GM21381 (cell line): ENCODE results near the gene MAGI2.

ENCODE experiments used
- ATAC-seq: cut with Tn5 transposase; IDR thresholded peaks from one replicate; pipeline ENCODE4 v1.9.1; 2021; ENCODE audit warnings: mild to moderate bottlenecking, moderate library complexity; ENCODE audit not compliant: unreplicated experiment

The MAGI2 gene

DNA sequence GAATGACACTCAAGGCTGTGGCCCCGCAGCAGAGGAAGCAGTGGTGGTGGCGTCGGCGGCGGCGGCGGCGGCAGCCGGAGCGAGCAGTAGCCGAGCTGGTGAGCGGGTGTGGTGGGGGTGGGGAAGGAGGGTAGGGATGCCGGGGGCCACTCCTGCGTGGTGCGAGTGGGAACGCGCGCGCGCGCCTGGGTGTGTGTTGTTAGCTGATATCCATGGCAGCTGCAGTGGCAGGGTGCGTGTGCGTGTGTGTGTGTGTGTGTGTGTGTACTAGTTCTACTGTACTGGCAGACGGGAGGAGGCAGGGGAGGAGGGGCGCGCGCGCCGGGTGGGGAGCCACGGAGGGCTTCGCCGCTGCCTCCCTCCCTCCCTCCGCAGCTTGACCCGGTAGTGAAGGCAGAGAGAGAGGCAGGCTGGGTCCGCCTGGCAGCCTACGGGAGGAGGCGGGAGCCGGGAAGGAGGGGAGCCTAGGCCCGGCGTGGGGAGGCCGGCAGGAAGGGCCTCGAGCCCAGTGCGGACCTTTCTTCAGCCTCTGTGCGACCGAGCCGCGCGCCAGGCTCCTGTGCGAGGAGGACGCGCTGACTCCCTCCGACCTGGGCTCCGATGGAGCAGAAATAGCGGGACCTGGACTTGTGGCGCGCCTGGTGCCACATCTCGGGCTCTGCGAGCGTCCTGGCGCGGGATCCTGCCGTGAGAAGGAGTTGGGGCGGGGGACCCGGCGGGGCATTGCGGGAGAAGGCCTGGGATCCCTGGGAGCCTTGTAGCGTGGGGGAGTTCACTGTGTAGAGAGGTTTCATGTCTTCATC is at the start of gene MAGI2:
TSS of gene MAGI2 (minus strand) at position 110 of the 803 bp plus-strand sequence. CDS start 347 bp downstream, outside the sequence.
- ATAC-seq, result no peak

DNA sequence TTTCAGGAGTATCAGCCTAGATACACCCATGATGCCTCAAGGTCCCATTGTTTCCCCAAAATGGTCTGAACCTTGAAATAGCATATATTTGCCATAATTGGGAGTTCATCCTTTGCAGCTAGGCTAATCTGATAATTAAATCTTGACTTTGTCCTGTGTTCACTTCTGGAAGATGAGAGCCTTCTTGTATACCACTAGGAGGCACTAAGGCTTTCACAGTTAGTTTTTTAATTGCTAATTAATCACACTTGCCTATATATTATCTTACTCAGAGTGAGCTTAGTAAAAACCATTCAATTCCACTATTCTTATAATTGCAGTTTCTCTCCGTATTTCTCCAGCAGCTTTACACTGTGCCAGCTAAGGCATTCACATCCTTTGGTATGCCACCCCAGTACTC is 48.7 kb upstream of the MAGI2 start:
- no peak for ATAC-seq

DNA sequence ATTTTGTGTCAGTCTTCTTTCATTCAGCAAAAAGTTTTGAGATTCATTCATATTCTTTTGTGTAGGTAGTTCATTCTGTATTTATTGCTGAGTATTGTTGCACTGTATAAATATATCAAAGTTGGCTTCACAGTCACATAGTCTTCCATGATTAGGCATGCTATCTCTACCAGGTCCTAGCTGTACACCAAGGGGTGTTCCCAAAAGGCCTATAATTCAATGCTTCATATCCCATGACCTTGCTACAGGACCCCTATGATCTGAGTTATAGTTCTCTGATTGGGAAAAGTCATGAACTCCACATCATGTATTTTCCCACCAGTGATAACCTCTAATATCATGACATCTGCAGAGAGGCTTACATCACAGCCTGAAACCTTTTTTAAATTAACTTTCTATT is 47.3 kb upstream of the MAGI2 start:
- no peak for ATAC-seq

DNA sequence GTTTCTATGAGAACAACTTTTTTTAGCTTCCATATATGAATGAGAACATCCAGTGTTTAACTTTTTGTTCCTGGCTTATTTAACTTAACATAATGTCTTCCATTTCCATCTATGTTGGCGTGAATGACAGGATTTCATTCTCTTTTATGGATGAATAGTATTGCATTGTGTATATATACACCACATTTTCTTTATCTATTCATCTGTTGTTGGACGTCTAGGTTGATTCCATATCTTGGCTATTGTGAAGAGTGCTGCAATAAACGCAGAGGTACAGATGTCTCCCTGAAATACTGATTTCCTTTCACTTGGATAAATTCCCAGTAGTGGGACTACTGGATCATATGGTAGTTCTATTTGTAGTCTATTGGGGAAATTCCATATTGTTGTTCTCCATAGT is 44.3 kb upstream of the MAGI2 start:
- ATAC-seq, result no peak

DNA sequence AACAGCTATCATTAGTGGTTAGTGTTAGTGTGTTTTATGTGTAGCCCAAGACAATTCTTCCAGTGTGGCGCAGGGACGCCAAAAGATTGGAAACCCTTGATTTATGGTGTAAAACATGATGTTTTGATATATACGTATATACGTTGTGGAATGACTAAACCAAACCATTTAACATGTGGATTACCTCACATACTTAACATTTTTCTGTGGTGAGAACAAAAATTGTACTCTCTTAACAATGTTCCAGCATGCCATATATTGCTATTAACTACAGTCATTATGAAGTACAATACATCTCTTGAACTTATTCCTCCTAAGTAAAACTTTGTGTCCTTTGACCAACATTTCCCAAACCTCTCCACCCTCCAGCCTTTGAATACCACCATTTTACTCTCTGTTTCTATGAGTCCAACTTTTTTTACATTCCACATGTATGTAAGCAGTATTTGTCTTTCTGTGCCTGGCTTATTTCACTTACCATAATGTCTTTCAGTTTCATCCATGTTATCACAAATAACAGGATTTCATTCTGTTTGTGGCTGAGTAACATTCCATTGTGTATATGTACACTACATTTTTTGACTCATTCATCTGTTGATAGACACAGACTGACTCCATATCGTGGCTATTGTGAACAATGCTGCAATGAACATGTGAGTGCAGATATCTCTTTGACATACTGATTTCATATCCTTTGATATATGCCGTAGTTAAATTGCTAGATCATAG is 42.2 kb upstream of the MAGI2 start:
- no peak for ATAC-seq

DNA sequence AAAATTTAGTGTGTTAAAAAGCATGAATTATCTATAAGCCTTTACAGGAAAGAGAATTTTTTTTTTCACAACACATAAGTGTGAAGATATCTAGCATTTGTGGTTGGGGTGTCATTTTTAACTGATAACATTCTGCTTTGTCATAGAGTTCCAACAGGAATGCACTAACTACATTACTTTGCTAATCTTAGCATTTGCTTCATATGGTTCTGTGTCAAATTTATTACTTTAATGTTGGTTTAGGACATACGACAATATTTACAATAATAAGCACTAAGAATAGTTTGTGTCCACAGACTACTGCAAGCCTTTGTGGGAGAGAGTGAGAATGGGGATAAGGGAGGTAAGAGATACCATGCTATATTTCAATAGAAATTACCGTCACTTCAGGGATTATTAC is 40.6 kb upstream of the MAGI2 start:
- ATAC-seq, result no peak

DNA sequence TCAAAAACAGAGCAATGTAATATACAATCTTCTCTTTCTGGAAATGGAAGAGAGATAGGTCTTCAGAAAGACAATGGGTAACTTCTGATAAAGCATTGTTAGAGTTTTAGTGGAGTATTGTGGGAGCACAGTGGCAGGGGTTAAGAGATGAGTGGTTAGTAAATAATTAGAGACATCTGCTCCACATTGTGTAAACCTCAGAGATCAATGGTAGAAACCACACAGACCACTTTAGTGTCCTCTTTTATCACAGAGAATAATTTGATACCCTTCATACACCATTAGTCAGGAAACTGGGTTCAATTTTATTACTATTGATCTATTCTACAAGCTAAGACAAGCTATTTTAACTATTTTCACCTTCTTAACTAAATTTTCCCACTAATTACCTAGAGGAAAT is 35.9 kb upstream of the MAGI2 start:
- no peak for ATAC-seq

DNA sequence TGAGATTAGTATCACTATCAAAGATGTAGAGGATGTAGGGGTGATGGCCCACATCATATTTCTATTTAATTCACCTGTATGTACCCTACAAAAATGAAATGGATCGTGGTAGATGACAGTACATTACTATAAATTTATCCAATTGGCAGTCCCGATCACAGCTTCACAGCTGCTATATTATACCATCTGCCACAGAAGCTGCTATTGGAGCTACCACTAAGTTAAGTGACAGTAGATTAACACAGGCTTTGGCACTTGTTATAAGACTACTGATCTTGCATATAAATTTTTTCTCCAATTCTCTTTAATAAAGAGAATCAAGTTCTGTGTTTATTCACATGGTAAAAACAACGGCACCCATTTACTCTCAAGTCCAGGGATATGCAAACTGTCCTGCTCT is 24.9 kb upstream of the MAGI2 start:
- no peak for ATAC-seq

DNA sequence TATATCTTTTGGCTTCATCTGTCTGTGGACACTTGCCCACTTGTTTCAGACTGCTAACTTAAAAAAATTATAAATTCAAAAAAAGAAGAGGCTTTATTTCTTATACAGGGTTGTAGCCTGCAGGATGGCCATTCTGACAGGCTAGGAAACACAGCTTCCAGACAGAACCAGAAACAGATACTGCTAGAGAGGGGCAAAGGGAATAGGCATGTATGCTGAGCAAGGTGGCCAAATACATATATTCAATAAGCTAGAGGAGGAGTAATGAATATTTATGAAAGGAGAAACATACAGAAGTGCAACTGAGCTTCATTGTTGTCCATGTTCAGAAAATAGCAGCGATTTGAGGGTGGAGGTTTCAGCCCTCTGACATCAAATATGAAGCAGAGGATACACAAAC is 22.0 kb upstream of the MAGI2 start:
- ATAC-seq, result no peak

DNA sequence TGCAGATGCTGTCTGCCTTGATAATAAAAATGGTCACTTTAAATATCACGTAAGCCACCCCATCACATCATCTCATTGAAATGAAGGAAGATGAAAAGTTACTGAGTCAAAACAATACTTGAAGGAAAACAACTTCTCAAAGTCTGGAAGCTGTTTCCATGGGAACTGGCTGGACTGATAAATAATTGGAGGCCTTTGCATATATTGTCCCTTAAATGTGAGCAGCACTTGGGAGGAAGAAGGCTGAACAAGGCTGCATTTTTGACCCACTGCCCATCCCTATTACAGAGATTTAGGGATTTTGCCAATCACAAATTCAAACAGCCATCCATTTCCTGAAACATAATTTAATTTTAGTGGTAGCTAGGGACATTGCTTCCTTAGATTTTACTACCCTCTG is 18.2 kb upstream of the MAGI2 start:
- no peak for ATAC-seq

DNA sequence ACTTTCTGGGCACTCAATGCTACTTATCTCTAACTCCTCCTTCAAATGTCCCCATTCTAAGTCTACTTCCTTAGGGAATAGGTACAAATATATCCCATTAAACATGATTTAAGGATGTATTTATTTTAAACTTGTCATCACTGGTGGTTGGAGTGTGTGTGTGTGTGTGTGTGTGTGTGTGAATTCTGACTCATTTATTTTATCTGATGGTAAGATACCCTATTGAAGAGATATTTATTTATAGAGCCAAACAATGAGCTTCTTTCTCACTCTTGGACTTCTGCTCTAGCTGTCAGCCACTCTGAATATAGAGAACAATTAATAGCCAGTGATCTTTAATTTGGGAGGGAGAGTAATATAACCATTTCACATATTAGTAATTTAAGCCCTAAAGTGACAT is 17.8 kb upstream of the MAGI2 start:
- ATAC-seq, result no peak

DNA sequence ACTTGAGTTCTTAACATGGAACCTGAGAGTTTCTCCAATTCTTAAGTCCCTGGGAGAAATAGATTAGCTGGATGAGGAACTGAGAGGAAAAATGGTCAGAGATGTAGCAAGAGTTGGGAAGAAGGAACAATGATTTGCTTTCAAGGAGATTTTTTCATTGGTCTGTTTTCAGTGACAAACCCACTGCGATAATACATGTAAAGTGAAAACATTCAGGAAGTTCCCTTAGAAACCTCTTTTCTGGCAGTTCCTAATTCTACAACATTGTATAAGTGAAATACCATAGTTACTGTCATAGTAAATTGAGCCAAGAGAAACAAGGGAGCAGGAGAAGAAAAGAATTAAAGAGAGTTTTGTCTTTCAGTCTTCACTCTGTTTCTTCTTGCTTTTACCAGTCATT is 12.1 kb upstream of the MAGI2 start:
- no peak for ATAC-seq

DNA sequence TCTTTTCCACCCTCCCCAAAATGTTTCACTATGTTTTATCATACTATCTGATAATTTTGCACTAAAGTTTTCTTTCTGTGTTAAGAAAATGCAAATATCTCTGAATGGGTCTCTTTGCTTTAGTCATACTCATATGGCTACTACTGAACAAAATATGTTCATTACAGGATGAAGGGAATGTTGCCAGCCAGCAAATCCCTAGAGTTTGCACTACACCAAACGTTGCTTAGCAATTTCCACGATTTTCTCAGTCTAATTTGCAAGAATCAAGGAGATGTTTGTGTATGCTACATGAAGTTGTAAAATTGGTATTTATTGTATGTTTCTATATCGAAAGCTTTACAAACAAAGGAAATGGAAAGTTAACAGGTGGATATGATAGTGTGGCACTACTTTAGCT is 10.6 kb upstream of the MAGI2 start:
- no peak for ATAC-seq

DNA sequence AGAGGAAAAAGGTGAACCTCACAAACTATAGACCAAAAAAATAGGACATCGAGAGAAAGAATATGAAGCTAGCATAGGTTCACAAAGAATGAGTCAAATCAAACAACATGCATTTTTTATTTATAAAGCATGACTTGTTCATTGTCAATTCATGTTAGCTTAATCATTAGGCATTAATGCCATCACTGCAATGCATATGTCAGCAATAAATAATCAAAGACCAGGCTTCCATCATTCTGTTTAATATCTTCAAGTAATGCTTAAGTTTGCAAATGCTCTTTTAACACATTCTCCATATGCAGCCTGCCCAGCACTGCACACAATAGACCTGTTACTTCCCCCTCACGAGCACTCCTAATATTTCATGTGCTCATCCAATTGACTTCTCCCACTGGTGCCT is 8.9 kb upstream of the MAGI2 start:
- no peak for ATAC-seq

DNA sequence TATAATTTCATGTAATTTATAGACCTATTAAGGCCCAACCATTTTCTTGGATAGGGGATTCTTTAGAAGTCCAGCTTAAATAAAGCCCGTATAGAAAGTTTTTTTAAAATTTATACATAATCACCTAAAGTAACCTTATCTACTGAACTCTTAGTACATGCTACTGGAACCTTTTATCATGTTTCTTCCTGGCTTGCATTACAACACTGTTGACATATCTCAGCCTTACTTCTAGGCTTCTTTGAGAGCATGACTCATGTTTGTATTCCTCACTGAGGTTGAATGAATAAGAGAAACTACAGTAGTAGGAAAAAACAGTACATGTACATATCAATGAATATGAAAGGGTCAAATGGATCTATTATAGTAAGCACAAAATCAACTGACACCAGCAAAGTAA is 8.2 kb upstream of the MAGI2 start:
- ATAC-seq, result no peak

DNA sequence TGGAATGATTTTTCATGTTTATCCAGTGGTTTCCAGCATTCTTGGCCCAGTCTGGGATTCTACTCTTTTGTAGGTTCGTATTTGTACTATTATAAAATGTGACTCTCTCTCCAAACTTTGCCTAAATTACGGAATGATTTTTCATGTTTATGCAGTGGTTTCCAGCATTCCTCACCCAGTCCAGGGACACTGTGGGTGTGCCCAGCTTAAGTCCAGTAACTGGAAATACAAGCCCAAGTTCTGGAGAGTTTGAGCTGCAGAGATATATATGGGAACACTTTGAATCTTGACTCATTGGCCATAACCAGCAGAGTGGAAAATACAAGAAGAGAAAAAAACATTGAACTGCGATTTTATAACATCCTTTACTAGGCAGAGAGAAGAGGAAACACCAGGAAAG is 5.9 kb upstream of the MAGI2 start:
- ATAC-seq, result no peak

DNA sequence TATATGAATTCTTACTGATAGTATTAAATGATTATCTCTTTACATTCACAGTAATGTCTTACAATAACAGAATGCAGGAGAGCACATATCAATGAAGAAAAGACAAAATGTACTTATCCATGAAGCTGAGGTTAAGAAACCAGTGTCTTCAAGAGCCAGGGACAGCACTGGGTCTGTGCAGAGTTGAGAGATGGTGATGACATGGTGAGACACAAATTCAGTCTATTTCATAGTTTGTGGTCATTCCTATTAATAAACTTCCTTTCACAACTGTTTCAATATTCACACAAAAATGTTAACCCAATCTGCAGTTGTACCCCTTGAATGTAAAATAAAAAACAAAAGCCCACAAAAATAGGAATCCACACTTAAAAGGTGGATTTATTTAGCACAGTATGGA is 5.3 kb upstream of the MAGI2 start:
- ATAC-seq, result no peak

DNA sequence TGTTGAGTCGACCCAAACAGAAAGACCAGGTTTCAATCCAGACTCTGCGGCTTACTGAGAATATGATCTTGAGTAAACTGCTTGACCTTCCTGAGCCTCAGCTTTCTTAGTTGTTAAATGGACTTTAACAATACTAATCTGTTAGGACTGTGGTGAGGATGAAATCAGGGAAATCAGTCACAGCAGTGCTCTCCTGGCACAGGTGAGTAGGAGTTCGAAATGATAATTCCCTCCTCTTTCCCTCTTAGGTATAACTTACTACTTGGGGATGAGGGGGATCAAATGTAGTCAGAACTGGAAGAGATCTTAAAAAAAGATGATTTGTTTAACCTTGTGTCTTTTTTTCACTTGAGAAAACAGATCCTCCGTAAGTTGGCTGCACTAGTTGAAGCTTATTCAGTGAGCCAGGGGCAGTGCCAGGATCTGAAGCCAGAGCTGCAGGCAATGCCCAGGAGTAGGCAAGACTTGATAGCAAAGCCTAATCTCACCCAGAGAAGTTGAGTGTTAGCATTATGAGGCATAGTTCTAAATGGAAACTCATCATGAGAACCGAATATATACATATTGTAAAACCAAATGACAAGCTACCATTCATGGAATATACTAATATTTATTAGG is 1.8 kb upstream of the MAGI2 start:
- no peak for ATAC-seq

DNA sequence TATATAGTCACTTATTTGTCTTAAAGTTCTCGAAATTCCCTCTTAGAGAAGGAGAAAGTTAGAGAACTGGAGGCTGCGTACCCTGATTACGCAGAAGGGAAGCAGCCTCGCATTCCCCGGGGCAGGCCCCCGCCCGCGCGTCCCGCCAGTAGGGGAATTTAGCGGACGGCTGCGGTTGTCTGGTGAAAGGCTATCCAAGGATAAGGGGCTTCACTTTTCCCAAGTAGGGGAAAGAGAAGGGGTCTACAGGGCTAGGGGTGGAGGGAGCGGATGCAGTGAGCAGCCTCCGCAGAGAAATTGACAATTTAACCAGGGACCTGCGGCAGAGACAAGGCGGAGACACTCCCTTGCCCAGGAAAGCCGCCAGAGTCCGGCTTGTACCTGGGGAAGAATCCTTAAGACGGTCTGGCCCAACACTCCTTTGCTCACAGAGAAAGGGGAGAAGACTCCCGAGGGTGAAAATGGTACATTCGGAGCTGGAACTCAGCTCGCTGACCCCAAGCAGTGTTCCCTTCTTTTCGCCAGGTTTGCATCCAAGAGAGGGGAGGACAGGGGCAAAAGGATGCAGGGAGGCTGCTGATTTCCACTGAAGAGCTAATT is 994 bp upstream of the MAGI2 start:
- ATAC-seq, result no peak

DNA sequence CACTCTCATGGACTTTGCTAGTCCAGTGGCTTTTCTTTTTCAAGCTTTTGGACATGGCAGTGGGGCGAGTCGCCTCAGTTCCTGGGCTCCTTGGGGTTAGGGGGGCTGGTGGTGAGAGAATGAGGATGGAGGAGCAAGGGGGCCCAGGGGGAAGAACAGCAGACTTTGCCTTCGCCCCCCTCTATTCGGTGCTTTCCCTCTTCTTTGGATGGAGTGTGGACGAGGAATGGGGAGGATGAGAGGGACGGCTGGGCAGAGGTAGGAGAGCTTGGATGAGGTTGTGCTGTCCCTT is 255 bp downstream of the MAGI2 start:
- ATAC-seq, result no peak

DNA sequence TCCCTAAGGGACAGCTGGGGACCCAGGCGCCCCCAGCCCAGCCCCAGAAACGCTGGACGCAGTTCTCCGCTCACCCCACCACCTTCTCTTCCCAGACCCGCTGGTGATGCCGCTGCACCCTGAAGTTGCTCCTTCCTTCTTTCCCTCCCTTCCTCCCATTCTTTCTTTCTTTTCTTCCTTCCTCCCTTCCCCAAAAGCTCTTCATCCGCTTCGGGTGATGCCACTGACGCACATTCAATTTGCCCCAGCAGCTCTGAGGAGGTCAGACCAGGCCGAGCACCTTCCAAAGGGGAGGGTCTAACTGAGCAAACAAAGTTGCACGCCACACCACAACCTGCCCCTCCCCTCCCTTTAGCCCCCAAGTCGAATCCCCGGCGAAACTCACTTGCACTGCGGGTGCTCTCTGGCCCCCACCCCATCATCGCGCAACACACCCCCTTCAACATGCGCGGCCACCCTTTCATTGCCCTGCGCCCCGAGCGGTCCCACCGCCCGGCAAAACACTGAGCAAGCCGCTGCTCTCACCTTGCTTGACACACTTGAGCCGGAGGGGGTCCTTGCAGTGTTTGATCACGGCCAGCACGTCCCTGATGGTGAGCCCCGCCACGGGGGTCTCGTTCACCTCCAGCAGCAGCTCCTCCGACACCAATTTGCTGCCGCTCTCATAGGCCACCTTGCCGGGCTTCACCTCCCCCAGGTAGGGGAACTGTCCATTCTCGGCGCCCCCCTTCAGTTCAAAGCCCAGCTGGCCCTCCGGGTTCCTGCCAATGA is 787 bp downstream of the MAGI2 start:
- ATAC-seq, result no peak
